Endothelial cell of umbilical vein (primary cell): ENCODE data around the gene SLC36A3. TPM values are rescaled to one million over a fixed set of nuclear protein-coding genes. Genes with fewer than 3 reads are reported as not detected.

Source experiments
- BruUV-seq: library from RNA; stranded (reverse); fragments of 400-500 nt; replicated peaks from 2 replicates; lab custom pipeline; 2021; lab: Mats Ljungman, UMichigan
- CTCF ChIA-PET: fragments of 300-600, 350-600 bp; sonication (Branson Sonifier 250); formaldehyde crosslinking; loops from one replicate; lab custom pipeline; 2021; ENCODE audit warnings: antibody characterized with exemption, inconsistent platforms; lab: Charles Lee
- POLR2A ChIA-PET: fragments of 300-600, 350-600 bp; sonication (Branson Sonifier 250); formaldehyde crosslinking; loops from one replicate; lab custom pipeline; 2021; ENCODE audit warnings: antibody characterized with exemption, inconsistent platforms; lab: Charles Lee
- DNase-seq: peaks from one replicate; pipeline ENCODE4 v3.0.0-alpha.2; 2011; ENCODE audit warnings: low read depth, low spot score
- FAIRE-seq: peaks from 2 replicates; lab custom pipeline; 2011; peaks lifted over from hg19 to GRCh38; lab: Jason Lieb, UNC
- H2AFZ ChIP-seq: 2 replicates; pipeline ENCODE4 v1.6.0; 2012; ENCODE audit warnings: low read depth, low read length, control low read depth, inconsistent platforms
- H3K27ac ChIP-seq: 2 replicates; pipeline ENCODE4 v1.5.1; 2011; ENCODE audit warnings: low read depth, mild to moderate bottlenecking, control low read depth, low read length, moderate library complexity; ENCODE audit not compliant: insufficient read depth
- H3K27me3 ChIP-seq, 2 experiments: 2 replicates each; pipeline versions ENCODE4 v1.6.0 to v1.6.1; 2011; ENCODE audit warnings: low read length in 2 of 2, mixed read lengths in 1 of 2; ENCODE audit not compliant: control insufficient read depth in 2 of 2, insufficient read depth in 2 of 2
- H3K36me3 ChIP-seq, 2 experiments: 2 replicates in 1 of 2; 3 replicates in 1 of 2; pipeline ENCODE4 v1.5.1; 2011; ENCODE audit warnings: low read length in 2 of 2, mild to moderate bottlenecking in 1 of 2, moderate library complexity in 1 of 2; ENCODE audit not compliant: control insufficient read depth in 2 of 2, insufficient read depth in 2 of 2; ENCODE audit errors: extremely low read depth in 1 of 2
- H3K4me1 ChIP-seq: 3 replicates; pipeline ENCODE4 v1.5.1; 2011; ENCODE audit warnings: mild to moderate bottlenecking, low read length; ENCODE audit not compliant: control insufficient read depth, insufficient read depth; ENCODE audit errors: extremely low read depth
- H3K4me2 ChIP-seq: 2 replicates; pipeline ENCODE4 v1.6.1; 2011; ENCODE audit warnings: low read length, control low read depth, mixed read lengths; ENCODE audit not compliant: insufficient read depth
- H3K4me3 ChIP-seq, 3 experiments: fragments of 200-600 bp in 1 of 3; sonication (generic), shearing (Covaris generic) in 1 of 3; replicated peaks in 1 of 3; 2 replicates each; pipeline ENCODE4 v1.5.1; 2011 to 2016; ENCODE audit warnings: control low read depth in 3 of 3, low read length in 3 of 3, mild to moderate bottlenecking in 2 of 3, inconsistent platforms in 1 of 3, low read depth in 1 of 3, moderate library complexity in 1 of 3; ENCODE audit not compliant: insufficient read depth in 1 of 3
- H3K79me2 ChIP-seq: 2 replicates; pipeline ENCODE4 v1.6.0; 2012; ENCODE audit warnings: low read length, inconsistent platforms; ENCODE audit not compliant: control insufficient read depth, insufficient read depth
- H3K9ac ChIP-seq: replicated peaks from 2 replicates; pipeline ENCODE3; 2011; ENCODE audit warnings: low read length, control low read depth; ENCODE audit not compliant: insufficient read depth; ENCODE audit errors: extremely low read depth
- H3K9me1 ChIP-seq: replicated peaks from 3 replicates; pipeline ENCODE4 v1.6.0; 2011; ENCODE audit warnings: mild to moderate bottlenecking, low read length; ENCODE audit not compliant: control insufficient read depth, insufficient read depth; ENCODE audit errors: extremely low read depth
- H3K9me3 ChIP-seq: replicated peaks from 2 replicates; pipeline ENCODE4 v1.5.1; 2012; ENCODE audit warnings: low read length, inconsistent platforms; ENCODE audit not compliant: control insufficient read depth, insufficient read depth
- H4K20me1 ChIP-seq: replicated peaks from 2 replicates; pipeline ENCODE3; 2011; ENCODE audit warnings: mild to moderate bottlenecking, low read length; ENCODE audit not compliant: control insufficient read depth, insufficient read depth; ENCODE audit errors: extremely low read depth
- EZH2 ChIP-seq: IDR thresholded peaks from 2 replicates; pipeline ENCODE4 v1.6.1; 2012; ENCODE audit warnings: borderline replicate concordance, low read depth, mild to moderate bottlenecking, moderate library complexity, low read length, inconsistent platforms; ENCODE audit not compliant: severe bottlenecking
- FOS ChIP-seq: IDR thresholded peaks from 2 replicates; pipeline ENCODE4 v1.6.1; 2011; ENCODE audit warnings: mild to moderate bottlenecking, low read length, moderate library complexity, borderline replicate concordance; ENCODE audit not compliant: insufficient read depth
- GATA2 ChIP-seq: IDR thresholded peaks from 2 replicates; pipeline ENCODE4 v1.7.0; 2011; ENCODE audit warnings: low read depth, mild to moderate bottlenecking, moderate library complexity, mixed read lengths, low read length; ENCODE audit not compliant: insufficient read length, insufficient read depth
- JUN ChIP-seq: IDR thresholded peaks from 2 replicates; pipeline ENCODE4 v1.6.1; 2011; ENCODE audit warnings: borderline replicate concordance, low read depth; ENCODE audit not compliant: insufficient read length, insufficient read depth
- MYC ChIP-seq: IDR thresholded peaks from one replicate; pipeline ENCODE4 v1.6.1; 2011; ENCODE audit warnings: mild to moderate bottlenecking, low read depth, low read length
- POLR2A ChIP-seq: IDR thresholded peaks from 2 replicates; pipeline ENCODE4 v1.6.1; 2012; ENCODE audit warnings: low read depth, mild to moderate bottlenecking, control low read depth, low read length
- POLR2AphosphoS5 ChIP-seq: IDR thresholded peaks from 2 replicates; pipeline ENCODE4 v1.6.1; 2012; ENCODE audit warnings: low read depth, mild to moderate bottlenecking, control low read depth, low read length, moderate library complexity; ENCODE audit not compliant: insufficient read depth
- dilution Hi-C: fragments of 300-500 bp; cut with MboI; formaldehyde crosslinking; loops from one replicate; pipeline ENCODE4 v1.15.0; 2019; ENCODE audit warnings: low sequenced_read_pairs; ENCODE audit not compliant: extremely low pct_ligation_motif_present
- intact Hi-C: fragments of 100-400 bp; cut with micrococcal nuclease; formaldehyde crosslinking; loops from one replicate; pipeline ENCODE4 v1.10.0; 2022
- polyA plus RNA-seq, 4 experiments: library from polyadenylated mRNA; depleted of rRNA in 3 of 4; stranded (reverse) in 3 of 4; unstranded in 1 of 4; fragments of >200 nt; gene quantifications; 2 replicates each; pipeline versions ENCODE4 v1.2.1 to v1.2.3, GENCODE V29; 2011 to 2012; ENCODE audit warnings: missing spikeins in 1 of 4
- total RNA-seq: library from RNA; stranded (reverse); gene quantifications from 2 replicates; pipeline ENCODE4 v1.2.3, GENCODE V29; 2021
- TF ChIP-seq, protein P1 (sequence below): IDR thresholded peaks from 2 replicates; pipeline ENCODE4 v1.6.1; 2011; ENCODE audit not compliant: insufficient read depth, insufficient read length
- TF ChIP-seq, protein P2 (sequence below), 2 donors: IDR thresholded peaks; 1 replicate in 1 of 2; 2 replicates in 1 of 2; pipeline ENCODE4 v1.5.1; 2011; ENCODE audit warnings: low read length in 2 of 2, mild to moderate bottlenecking in 2 of 2, moderate library complexity in 2 of 2, control low read depth in 1 of 2, inconsistent platforms in 1 of 2, low read depth in 1 of 2; ENCODE audit not compliant: insufficient read depth in 1 of 2; ENCODE audit errors: extremely low read depth in 1 of 2

Gene SLC36A3
- total and polyA plus RNA-seq, 2 donors (not counting 3 experiments of a cell fraction or from before 2014, with no cell fraction given), result not detected

DNA sequence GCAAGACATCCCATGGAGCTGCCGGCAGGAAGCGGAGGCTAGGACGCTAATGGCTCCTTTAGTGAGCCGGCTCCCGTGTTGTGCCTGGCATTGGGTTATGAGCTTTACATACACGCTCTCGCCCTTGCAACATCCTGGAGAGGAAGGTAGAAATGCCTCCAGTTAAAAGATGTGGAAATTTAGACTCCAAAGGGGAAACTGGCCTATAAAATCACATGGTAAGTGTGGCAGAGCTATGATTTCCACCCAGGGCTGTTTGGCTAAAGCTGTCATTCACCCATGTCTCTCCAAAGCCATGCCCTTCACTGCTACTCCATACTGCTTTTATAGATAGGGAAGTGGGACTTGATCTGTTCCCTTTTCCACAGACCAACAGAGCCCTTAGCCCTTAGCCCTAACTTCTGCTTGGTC, 45.4 kb downstream of the SLC36A3 start:
- H3K9me3 ChIP-seq, result no peaks in the 10 kb centered on the region
- H3K27ac ChIP-seq, result no peak overlapping the region
- no peaks in the 10 kb centered on the region for H3K9me1 ChIP-seq
- no peak overlapping the region for H3K4me2 ChIP-seq
- intact Hi-C loops, result loop anchor here (10.0 kb wide), 1 partner anchor 517 kb away; the partner anchor contains the start of gene G3BP1
- DNase-seq (no peak), FAIRE-seq (no peak)
- dilution Hi-C loops, result no loop called here
- no peaks in the 10 kb centered on the region for H3K79me2 ChIP-seq
- no peak overlapping the region for H3K9ac ChIP-seq
- no TSS peak for BruUV-seq
- no peaks in the 10 kb centered on the region for H4K20me1 ChIP-seq
- no peak overlapping the region for H2AFZ ChIP-seq
- H3K4me1 ChIP-seq, result peaks cover 5% of the 10 kb centered on the region
- CTCF ChIA-PET, result no interaction called here
- no peak overlapping the region for H3K4me3 ChIP-seq
- no peaks in the 10 kb centered on the region for H3K27me3 ChIP-seq
- POLR2A ChIA-PET, result no interaction called here
- TF ChIP-seq, protein P1, sequence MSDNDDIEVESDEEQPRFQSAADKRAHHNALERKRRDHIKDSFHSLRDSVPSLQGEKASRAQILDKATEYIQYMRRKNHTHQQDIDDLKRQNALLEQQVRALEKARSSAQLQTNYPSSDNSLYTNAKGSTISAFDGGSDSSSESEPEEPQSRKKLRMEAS, result no peak
- TF ChIP-seq EZH2 (no peak), FOS (no peak), MYC (no peak), POLR2A (no peak), POLR2AphosphoS5 (no peak), GATA2 (no peak), JUN (no peak)
- TF ChIP-seq, protein P2, sequence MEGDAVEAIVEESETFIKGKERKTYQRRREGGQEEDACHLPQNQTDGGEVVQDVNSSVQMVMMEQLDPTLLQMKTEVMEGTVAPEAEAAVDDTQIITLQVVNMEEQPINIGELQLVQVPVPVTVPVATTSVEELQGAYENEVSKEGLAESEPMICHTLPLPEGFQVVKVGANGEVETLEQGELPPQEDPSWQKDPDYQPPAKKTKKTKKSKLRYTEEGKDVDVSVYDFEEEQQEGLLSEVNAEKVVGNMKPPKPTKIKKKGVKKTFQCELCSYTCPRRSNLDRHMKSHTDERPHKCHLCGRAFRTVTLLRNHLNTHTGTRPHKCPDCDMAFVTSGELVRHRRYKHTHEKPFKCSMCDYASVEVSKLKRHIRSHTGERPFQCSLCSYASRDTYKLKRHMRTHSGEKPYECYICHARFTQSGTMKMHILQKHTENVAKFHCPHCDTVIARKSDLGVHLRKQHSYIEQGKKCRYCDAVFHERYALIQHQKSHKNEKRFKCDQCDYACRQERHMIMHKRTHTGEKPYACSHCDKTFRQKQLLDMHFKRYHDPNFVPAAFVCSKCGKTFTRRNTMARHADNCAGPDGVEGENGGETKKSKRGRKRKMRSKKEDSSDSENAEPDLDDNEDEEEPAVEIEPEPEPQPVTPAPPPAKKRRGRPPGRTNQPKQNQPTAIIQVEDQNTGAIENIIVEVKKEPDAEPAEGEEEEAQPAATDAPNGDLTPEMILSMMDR (IDR thresholded peaks at IDR 0.05; ENCODE audit: extremely low read depth in 1 of 2, insufficient read depth in 1 of 2, low read depth in 1 of 2, low read length in 2 of 2), result no peak
- H3K36me3 ChIP-seq, result no peaks in the 10 kb centered on the region
